GM19395 (cell line): Measurements from ENCODE around the gene KANK4.

ENCODE experiments used
- ATAC-seq: cut with Tn5 transposase; IDR thresholded peaks from one replicate; pipeline ENCODE4 v1.9.1; 2021; ENCODE audit warnings: mild to moderate bottlenecking, moderate library complexity; ENCODE audit not compliant: unreplicated experiment

KANK4 gene

DNA sequence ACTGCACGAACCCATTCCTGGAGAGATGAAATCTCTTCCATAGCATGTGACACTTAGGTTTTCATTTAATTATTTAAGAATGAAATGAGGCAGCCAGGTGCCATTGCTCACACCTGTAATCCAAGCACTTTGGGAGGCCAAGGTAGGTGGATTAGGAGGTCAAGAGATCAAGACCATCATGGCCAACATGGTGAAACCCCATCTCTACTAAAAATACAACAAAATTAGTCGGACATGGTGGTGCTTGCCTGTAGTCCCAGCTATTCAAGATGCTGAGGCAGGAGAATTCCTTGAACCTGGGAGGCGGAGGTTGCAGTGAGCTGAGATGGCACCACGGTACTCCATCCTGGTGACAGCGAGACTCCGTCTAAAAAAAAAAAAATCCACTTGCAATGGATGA is 106.8 kb downstream of the KANK4 start:
- no peak for ATAC-seq

DNA sequence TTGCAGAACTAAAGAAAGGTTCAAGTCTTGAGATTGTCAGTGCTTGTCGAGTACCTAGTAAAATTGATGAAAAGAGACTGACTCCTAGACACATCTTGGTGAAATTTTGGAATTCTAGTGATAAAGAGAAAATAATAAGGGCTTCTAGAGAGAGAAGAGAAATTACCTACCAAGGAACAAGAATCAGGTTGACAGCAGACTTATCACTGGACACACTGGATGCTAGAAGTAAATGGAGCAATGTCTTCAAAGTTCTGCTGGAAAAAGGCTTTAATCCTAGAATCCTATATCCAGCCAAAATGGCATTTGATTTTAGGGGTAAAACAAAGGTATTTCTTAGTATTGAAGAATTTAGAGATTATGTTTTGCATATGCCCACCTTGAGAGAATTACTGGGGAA is 108.3 kb downstream of the KANK4 start:
- no peak for ATAC-seq

DNA sequence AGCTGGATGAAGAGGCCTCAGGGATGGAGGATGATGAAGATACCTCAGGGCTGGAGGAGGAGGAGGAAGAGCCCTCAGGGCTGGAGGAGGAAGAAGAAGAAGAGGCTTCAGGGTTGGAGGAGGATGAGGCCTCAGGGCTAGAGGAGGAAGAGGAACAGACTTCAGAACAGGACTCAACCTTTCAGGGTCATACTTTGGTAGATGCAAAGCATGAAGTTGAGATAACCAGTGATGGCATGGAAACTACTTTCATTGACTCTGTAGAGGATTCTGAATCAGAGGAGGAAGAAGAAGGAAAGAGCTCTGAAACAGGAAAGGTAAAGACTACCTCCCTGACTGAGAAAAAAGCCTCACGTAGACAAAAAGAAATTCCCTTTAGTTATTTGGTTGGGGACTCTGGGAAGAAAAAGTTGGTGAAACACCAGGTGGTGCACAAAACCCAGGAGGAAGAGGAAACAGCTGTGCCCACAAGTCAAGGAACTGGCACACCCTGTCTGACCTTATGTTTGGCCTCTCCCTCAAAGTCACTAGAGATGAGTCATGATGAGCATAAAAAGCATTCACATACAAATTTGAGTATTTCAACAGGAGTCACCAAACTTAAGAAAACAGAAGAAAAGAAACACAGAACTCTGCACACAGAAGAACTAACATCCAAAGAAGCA is 109.2 kb downstream of the KANK4 start:
- no peak for ATAC-seq

GRCh38 chr1:62208970-62209369 is 110.3 kb downstream of the KANK4 start:
- no peak for ATAC-seq

- no peak for ATAC-seq
Measured at GRCh38 chr1:62208087-62208486, 111.1 kb downstream of the KANK4 start.

DNA sequence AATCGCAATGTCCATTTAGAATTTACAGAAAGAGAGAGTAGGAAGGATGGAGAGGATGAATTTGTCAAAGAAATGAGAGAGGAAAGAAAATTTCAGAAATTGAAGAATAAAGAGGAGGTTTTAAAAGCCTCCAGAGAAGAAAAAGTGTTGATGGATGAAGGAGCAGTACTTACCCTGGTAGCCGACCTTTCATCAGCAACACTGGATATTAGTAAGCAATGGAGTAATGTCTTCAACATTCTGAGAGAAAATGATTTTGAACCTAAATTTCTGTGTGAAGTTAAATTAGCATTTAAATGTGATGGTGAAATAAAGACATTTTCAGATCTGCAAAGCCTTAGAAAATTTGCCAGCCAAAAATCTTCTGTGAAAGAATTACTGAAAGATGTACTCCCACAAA is 112.0 kb downstream of the KANK4 start:
- ATAC-seq: no peak

GRCh38 chr1:62198781-62199125 is 120.5 kb downstream of the KANK4 start:
- no peak for ATAC-seq

GRCh38 chr1:62198069-62198780 is 121.0 kb downstream of the KANK4 start:
- ATAC-seq: no peak

GRCh38 chr1:62196086-62196690 is 123.0 kb downstream of the KANK4 start:
- no peak for ATAC-seq

- ATAC-seq: peak; percentile 66
Measured at GRCh38 chr1:62194651-62195544, 124.3 kb downstream of the KANK4 start, which contains the start of gene L1TD1. Gene L1TD1 (plus strand): TSS chr1:62194849. CDS start chr1:62206629, 11,780 bp downstream.

DNA sequence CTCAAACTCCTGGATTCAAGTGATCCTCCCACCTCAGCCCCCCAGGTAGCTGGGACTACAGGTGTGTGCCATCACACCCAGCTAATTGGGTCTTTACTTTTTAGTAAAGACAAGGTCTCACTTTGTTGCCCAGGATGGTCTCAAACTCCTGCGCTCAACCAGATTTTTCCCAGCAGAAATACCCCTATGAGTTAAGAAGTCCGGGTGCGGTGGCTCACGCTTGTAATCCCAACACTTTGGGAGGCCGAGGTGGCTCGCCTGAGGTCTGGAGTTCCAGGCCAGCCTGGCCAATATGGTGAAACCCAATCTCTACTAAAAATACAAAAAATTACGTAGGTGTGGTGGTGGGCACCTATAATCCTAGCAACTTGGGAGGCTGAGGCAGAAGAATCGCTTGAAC is 131.1 kb downstream of the KANK4 start:
- ATAC-seq: no peak

- no peak for ATAC-seq
Measured at GRCh38 chr1:62187548-62187947, 131.7 kb downstream of the KANK4 start.
